Left ventricle myocardium inferior (tissue), 1 donor: ENCODE data around the gene HERC6. TPM values are rescaled to one million over a fixed set of nuclear protein-coding genes. Genes with fewer than 3 reads are reported as not detected.
"Not testable (repeated sequence)": the region's sequence is repeated elsewhere in the genome, so short reads cannot be mapped to it uniquely, and the experiment has no call there.

Source experiments
- DNase-seq: peaks from one replicate; pipeline ENCODE4 v3.0.0-alpha.2; 2020
- H3K27ac ChIP-seq: fragments of 200-600 bp; replicated peaks from 2 replicates; pipeline ENCODE4 v1.8.0; 2021
- H3K27me3 ChIP-seq: fragments of 200-600 bp; 2 replicates; pipeline ENCODE4 v1.8.0; 2021; ENCODE audit warnings: low read depth
- H3K36me3 ChIP-seq: fragments of 200-600 bp; 2 replicates; pipeline ENCODE4 v1.8.0; 2021
- H3K4me1 ChIP-seq: fragments of 200-600 bp; 2 replicates; pipeline ENCODE4 v1.8.0; 2021
- H3K4me3 ChIP-seq: fragments of 200-600 bp; 2 replicates; pipeline ENCODE4 v1.8.0; 2021; ENCODE audit warnings: mild to moderate bottlenecking, moderate library complexity
- H3K9me3 ChIP-seq: fragments of 200-600 bp; replicated peaks from 2 replicates; pipeline ENCODE4 v1.8.0; 2021
- intact Hi-C: fragments of 100-400 bp; cut with micrococcal nuclease; formaldehyde crosslinking; loops from one replicate; pipeline ENCODE4 v1.11.0; 2022
- total RNA-seq: library from RNA; stranded (reverse); fragmentation: NEBNext Ultra II Directional; extraction: Animal tissue kit (Norgen Biotek cat#: 25700); gene quantifications from one replicate; pipeline ENCODE4 v1.2.1, GENCODE V29; 2021
- TF ChIP-seq, protein P1 (sequence below): fragments of 200-600 bp; IDR thresholded peaks from 2 replicates; pipeline ENCODE4 v1.8.0; 2021; ENCODE audit warnings: antibody characterized with exemption, mild to moderate bottlenecking, borderline replicate concordance
- donor health status: DM: no; HTN: yes; CAD: no; lungs with severe emphysema.

HERC6 gene
- total RNA-seq, 1 donor from 2014 or later: 9.3 TPM

DNA sequence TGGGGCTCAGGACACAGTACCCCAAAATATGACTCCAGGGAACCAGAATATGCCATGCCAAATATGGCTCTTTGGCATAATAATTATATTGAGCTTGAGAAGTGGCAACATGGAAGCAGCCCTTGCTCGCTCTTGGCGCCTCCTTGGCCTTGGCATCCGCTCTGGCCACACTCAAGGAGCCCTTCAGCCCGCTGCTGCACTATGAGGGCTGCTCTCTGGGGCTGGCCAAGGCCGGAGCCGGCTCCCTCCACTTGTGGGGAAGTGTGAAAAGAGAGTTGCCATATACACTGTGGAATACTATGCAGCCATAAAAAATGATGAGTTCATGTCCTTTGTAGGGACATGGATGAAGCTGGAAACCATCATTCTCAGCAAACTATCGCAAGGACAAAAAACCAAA, 18.4 kb upstream of the HERC6 start:
- Histone ChIP-seq H3K27me3 (no peaks in the 10 kb centered on the region), H3K4me1 (no peaks in the 10 kb centered on the region), H3K36me3 (no peaks in the 10 kb centered on the region), H3K27ac (no peak overlapping the region), H3K9me3 (peaks cover 12% of the 10 kb centered on the region), H3K4me3 (no peak overlapping the region)
- intact Hi-C loops: loop anchor here (10.0 kb wide), 2 partner anchors 145 to 155 kb away; no protein-coding TSS in a partner anchor
- TF ChIP-seq, protein P1, sequence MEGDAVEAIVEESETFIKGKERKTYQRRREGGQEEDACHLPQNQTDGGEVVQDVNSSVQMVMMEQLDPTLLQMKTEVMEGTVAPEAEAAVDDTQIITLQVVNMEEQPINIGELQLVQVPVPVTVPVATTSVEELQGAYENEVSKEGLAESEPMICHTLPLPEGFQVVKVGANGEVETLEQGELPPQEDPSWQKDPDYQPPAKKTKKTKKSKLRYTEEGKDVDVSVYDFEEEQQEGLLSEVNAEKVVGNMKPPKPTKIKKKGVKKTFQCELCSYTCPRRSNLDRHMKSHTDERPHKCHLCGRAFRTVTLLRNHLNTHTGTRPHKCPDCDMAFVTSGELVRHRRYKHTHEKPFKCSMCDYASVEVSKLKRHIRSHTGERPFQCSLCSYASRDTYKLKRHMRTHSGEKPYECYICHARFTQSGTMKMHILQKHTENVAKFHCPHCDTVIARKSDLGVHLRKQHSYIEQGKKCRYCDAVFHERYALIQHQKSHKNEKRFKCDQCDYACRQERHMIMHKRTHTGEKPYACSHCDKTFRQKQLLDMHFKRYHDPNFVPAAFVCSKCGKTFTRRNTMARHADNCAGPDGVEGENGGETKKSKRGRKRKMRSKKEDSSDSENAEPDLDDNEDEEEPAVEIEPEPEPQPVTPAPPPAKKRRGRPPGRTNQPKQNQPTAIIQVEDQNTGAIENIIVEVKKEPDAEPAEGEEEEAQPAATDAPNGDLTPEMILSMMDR: no peak
- DNase-seq: no peak

DNA sequence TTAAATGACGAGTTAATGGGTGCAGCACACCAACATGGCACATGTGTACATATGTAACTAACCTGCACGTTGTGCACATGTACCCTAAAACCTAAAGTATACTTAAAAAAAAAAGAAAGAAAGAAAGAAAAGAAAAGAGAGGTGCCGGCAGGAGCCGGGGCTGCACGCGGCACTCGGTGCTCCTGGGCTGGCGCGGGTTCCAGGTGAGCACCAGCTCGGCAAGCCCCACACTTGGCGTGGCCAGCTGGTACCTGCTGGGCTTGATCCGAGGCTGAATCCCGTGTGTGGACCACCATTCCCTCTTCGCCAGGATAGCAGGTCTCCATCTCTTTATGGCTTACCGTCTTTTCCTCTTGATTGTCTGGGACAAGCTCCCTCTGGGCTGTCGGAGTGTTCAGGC, 17.9 kb upstream of the HERC6 start:
- Histone ChIP-seq H3K27me3 (no peaks in the 10 kb centered on the region), H3K27ac (no peak overlapping the region), H3K4me1 (no peaks in the 10 kb centered on the region), H3K36me3 (no peaks in the 10 kb centered on the region), H3K4me3 (no peak overlapping the region), H3K9me3 (peaks cover 12% of the 10 kb centered on the region)
- TF ChIP-seq, protein P1: no peak
- intact Hi-C loops: loop anchor here (10.0 kb wide), 2 partner anchors 146 to 154 kb away; no protein-coding TSS in a partner anchor
- no peak for DNase-seq

DNA sequence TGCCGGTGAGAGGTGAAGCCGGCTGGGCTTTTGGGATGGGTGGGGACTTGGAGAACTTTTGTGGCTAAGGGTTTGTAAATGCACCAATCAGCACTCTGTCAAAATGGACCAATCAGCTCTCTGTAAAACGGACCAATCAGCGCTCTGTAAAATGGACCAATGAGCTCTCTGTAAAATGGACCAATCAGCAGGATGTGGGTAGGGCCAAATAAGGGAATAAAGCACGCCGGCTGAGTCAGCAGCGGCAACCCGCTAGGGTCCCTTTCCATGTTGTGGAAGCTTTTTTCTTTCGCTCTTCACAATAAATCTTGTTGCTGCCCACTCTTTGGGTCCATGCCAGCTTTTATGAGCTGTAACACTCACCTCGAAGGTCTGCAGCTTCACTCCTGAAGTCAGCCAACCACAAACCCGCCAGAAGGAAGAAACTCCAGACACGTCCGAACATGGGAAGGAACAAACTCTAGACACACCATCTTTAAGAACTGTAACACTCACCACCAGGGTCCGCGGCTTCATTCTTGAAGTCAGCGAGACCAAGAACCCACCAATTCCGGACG, 17.4 kb upstream of the HERC6 start:
- not testable (repeated sequence) for H3K36me3 ChIP-seq, H3K4me1 ChIP-seq, H3K4me3 ChIP-seq, H3K27ac ChIP-seq, H3K27me3 ChIP-seq, DNase-seq
- intact Hi-C loops: loop anchor here (10.0 kb wide), 2 partner anchors 146 to 154 kb away; no protein-coding TSS in a partner anchor
- H3K9me3 ChIP-seq: peaks cover 12% of the 10 kb centered on the region

DNA sequence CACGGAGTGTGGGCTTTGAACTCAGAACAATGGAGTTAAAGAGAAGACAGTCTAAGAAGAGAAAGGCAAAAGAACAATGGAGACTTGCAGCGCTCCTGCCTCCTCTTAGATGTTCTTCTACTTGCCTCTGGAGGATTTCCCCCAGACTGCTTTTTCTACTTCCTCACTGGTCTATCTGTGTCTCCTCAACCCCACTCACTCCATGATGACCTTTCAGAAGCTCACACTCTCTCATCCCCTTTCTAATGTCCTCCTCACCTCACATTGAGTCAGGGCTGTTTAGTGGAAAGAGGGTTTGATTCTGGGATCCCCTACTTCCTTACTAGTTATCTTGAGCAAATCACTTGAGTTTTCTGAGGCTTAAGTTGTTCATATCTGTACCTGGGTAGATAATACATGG, 12.2 kb upstream of the HERC6 start:
- Histone ChIP-seq H3K4me3 (no peak overlapping the region), H3K4me1 (peaks cover 8% of the 10 kb centered on the region), H3K9me3 (peaks cover 12% of the 10 kb centered on the region), H3K27ac (no peak overlapping the region), H3K36me3 (no peaks in the 10 kb centered on the region), H3K27me3 (no peaks in the 10 kb centered on the region)
- TF ChIP-seq, protein P1: no peak
- no peak for DNase-seq
- intact Hi-C loops: loop anchor here (10.0 kb wide), 2 partner anchors 148 to 152 kb away; no protein-coding TSS in a partner anchor

DNA sequence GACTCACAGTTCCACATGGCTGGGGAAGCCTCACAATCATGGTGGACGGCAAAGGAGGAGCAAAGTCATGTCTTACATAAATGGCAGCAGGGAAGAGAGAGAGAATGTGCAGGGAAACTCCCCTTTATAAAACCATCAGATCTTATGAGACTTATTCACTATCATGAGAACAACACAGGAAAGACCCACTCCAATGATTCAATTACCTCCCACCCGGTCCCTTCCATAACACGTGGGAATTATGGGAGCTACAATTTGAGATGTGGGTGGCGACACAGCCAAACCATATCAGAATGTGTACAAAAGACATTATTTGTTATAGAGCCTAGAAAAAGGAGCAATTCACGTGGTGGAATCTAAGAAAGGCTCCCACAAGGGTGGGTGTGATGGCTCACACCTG, 10.8 kb upstream of the HERC6 start:
- H3K4me1 ChIP-seq: peaks cover 8% of the 10 kb centered on the region
- H3K9me3 ChIP-seq: peaks cover 12% of the 10 kb centered on the region
- H3K27ac ChIP-seq: no peak overlapping the region
- no peak for DNase-seq
- H3K4me3 ChIP-seq: no peak overlapping the region
- H3K27me3 ChIP-seq: no peaks in the 10 kb centered on the region
- TF ChIP-seq, protein P1: no peak
- intact Hi-C loops: loop anchor here (10.0 kb wide), 2 partner anchors 147 to 153 kb away; no protein-coding TSS in a partner anchor
- no peaks in the 10 kb centered on the region for H3K36me3 ChIP-seq

DNA sequence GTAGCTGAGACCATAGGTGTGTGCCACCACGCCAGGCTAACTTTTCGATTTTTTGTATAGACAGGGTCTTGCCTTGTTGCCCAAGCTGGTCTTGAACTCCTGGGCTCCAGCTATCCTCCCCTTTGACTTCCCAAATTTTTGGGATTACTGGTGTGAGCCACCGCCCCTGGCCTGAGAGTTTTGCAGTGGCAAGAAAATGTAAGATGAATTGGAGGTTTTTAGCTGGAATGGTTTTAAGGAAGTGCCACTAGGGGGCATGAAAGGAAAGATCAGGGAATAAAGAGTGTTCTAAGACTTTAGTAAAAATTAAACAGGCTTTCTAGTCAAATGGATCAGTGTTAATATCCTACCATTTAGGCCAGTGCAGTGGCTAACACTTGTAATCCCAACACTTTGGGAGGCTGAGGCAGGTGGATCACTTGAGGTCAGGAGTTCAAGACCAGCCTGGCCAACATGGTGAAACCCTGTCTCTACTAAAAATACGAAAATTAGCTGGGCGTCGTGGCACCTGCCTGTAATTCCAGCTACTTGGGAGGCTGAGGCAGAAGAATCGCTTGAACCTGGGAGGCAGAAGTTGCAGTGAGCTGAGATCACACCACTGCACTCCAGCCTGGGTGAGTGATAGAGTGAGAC, 9.4 kb upstream of the HERC6 start:
- intact Hi-C loops: loop anchor here (10.0 kb wide), 2 partner anchors 146 to 154 kb away; no protein-coding TSS in a partner anchor

More for the DNA sequence above, 9.4 kb upstream of the HERC6 start:
- H3K27me3 ChIP-seq, H3K4me1 ChIP-seq, H3K4me3 ChIP-seq, H3K36me3 ChIP-seq, DNase-seq, H3K9me3 ChIP-seq, H3K27ac ChIP-seq: not testable (repeated sequence)
- TF ChIP-seq, protein P1: peak; percentile 68
